ENCODE results near the gene TTYH2.

GRCh38 chr17:74220219-74220618 lies 6.8 kb downstream of the TTYH2 start:
- no peak for TF ChIP-seq EZH2 (IDR thresholded peaks at IDR 0.05; ENCODE audit: insufficient read depth, poor library complexity, severe bottlenecking)
- no peak for TF ChIP-seq EZH2phosphoT487 (IDR thresholded peaks at IDR 0.05; ENCODE audit: insufficient read depth, low read depth)
